PC-3 (cell line): ENCODE results near the gene PCDH9.

Source experiments
- CTCF ChIP-seq: fragments of 300-600 bp; sonication (generic); conservative IDR thresholded peaks from 2 replicates; pipeline ENCODE4 v1.5.1; 2017; ENCODE audit warnings: antibody characterized with exemption, low read depth, mild to moderate bottlenecking, low read length
- EZH2phosphoT487 ChIP-seq: fragments of 300-600 bp; sonication (generic); IDR thresholded peaks from 2 replicates; pipeline ENCODE4 v1.6.1; 2018; ENCODE audit warnings: mild to moderate bottlenecking, antibody characterized with exemption, low read length, borderline replicate concordance

- TF ChIP-seq CTCF (no peak), EZH2phosphoT487 (no peak)
These were observed 314.4 kb downstream of the PCDH9 start for GRCh38 chr13:66915596-66916185.
